Right renal cortex interstitium (tissue), 3 donors: Measurements from ENCODE around the gene ACE2. TPM values are rescaled to one million over a fixed set of nuclear protein-coding genes. Genes with fewer than 3 reads are reported as not detected.

Source experiments
- DNase-seq, 3 donors: peaks; one replicate each; pipeline ENCODE4 v3.0.0-alpha.2; 2013; ENCODE audit warnings: low read depth in 3 of 3, low spot score in 2 of 3
- polyA plus RNA-seq, 3 donors: library from polyadenylated mRNA; unstranded; fragments of 120-200 nt; gene quantifications; one replicate each; pipeline ENCODE4 v1.2.1, GENCODE V29; 2013; ENCODE audit not compliant: insufficient read length in 3 of 3

Gene ACE2
- polyA plus RNA-seq, 3 donors: 44.8 to 65.3 (median 65.2) TPM

DNA sequence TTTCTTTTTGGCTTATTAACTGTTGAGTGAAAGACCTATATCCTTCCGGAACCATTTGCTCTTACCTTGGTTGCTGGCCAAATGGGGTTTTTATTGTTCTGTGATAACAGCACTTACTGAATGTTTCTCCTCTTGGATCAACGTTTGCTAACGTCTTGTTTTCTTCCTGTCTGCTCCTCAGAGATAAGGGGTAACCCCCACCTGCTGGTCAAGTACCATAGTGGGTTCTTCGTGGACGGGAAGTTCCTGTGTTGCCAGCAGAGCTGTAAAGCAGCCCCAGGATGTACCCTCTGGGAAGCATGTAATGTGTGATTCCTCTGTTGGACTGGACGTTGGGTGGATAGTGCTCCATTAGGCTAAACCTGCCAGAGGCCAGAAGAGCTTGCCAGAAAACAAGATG lies 84.8 kb downstream of the ACE2 start:
- DNase-seq: no peak

- DNase-seq: no peak
Observed at GRCh38 chrX:15514279-15514678, 86.5 kb downstream of the ACE2 start.

- no peak for DNase-seq
Observed at GRCh38 chrX:15512401-15512965, 88.3 kb downstream of the ACE2 start.

GRCh38 chrX:15511563-15511962 lies 89.2 kb downstream of the ACE2 start:
- no peak for DNase-seq

Other genes starting within 250 kb of the ACE2 start
- under 1 TPM; 0.06 to 0.31 (median 0.22) TPM for gene VEGFD, start 216.5 kb downstream of the ACE2 start, polyA plus RNA-seq
- 1 to 10 TPM; 4.4 to 5.9 (median 5.2) TPM for gene PIR, start 107.6 kb downstream of the ACE2 start, polyA plus RNA-seq
- under 1 TPM; 0.31 to 0.51 (median 0.51) TPM for gene BMX, start 100.2 kb downstream of the ACE2 start, polyA plus RNA-seq
- 10 to 100 TPM; 26.1 to 27.4 (median 27.0) TPM for gene CLTRN, start 63.8 kb upstream of the ACE2 start, polyA plus RNA-seq
- 1 to 10 TPM; 6.8 to 8.4 (median 7.2) TPM for gene CA5B, start 137.3 kb upstream of the ACE2 start, polyA plus RNA-seq
- gene ZRSR2, start 189.5 kb upstream of the ACE2 start, polyA plus RNA-seq: 10 to 100 TPM; 15.4 to 18.1 (median 15.7) TPM